ENCODE measurements around the gene NCBP3. TPM values are rescaled to one million over a fixed set of nuclear protein-coding genes. Genes with fewer than 3 reads are reported as not detected.

The NCBP3 gene
- total and polyA plus RNA-seq, 2 of the 4 experiments (the other 2 are of a cell fraction): 10.8 to 13.5 TPM

GRCh38 chr17:3847165-3847670, 1.2 kb upstream of the NCBP3 start:
- no peak overlapping the region for H3K18ac ChIP-seq (ENCODE audit: low read depth, low read length)
- no peak overlapping the region for H3K14ac ChIP-seq (replicated peaks; ENCODE audit: low read depth, low read length)
- H2AK5ac ChIP-seq (ENCODE audit: low read depth, low read length): no peak overlapping the region
- no peak overlapping the region for H4K8ac ChIP-seq (ENCODE audit: low read depth in 2 of 2, low read length in 2 of 2)
- ChIA-PET POLR2A (ENCODE audit: unreplicated experiment) (no interaction called here), CTCF (interaction anchor here (0.9 to 3.2 kb wide), 5 partner anchors 12 to 116 kb away, joined by 3 to 18 read pairs (median 7); no protein-coding TSS in a partner anchor)
- no peak overlapping the region for H3K56ac ChIP-seq (ENCODE audit: extremely low read depth, insufficient read depth, low read length)
- DNase-seq (no peak), ATAC-seq (ENCODE audit: low read depth) (no peak)
- H4K91ac ChIP-seq (ENCODE audit: insufficient read depth, low read depth, low read length): no peak overlapping the region
- H2BK5ac ChIP-seq (ENCODE audit: low read depth, low read length, poor library complexity, severe bottlenecking): no peak overlapping the region
- no peak overlapping the region for H3K4ac ChIP-seq (ENCODE audit: low read depth, low read length)
- H2AFZ ChIP-seq (replicated peaks; ENCODE audit: low read length, poor library complexity): no peak overlapping the region
- no peak overlapping the region for H2BK15ac ChIP-seq (ENCODE audit: low read depth, low read length)
- WGBS, 2 experiments (ENCODE audit: extremely low coverage in 2 of 2, insufficient read length in 1 of 2): no CpG with 5 or more reads among the region's 9 CpGs
- dilution Hi-C loops (cut with HindIII; ENCODE audit: low sequenced_read_pairs, unreplicated experiment) (no loop called here), in situ Hi-C loops (cut with MboI; ENCODE audit: low sequenced_read_pairs) (no loop called here), intact Hi-C loops (cut with micrococcal nuclease) (loop anchor here (2.0 kb wide), 1 partner anchor 46 kb away; the partner anchor contains the start of gene CAMKK1)
- no peak overlapping the region for H3K23ac ChIP-seq (ENCODE audit: low read depth, low read length)
- peaks cover 3% of the 10 kb centered on the region for H3K4me1 ChIP-seq (ENCODE audit: control insufficient read depth, insufficient read depth, low read length)
- peaks cover 13% of the 10 kb centered on the region; the same call in 1 of the 2 replicates for H4K20me1 ChIP-seq (ENCODE audit: insufficient read depth, low read length)
- H4K5ac ChIP-seq (ENCODE audit: low read depth, low read length): no peak overlapping the region
- H3K9me3 ChIP-seq (ENCODE audit: control insufficient read depth, insufficient read depth, low read length): no peaks in the 10 kb centered on the region
- no peak overlapping the region for H2BK120ac ChIP-seq (ENCODE audit: low read depth, low read length)
- no peak overlapping the region for H3K27ac ChIP-seq (ENCODE audit: insufficient read depth, low read length)
- no peak overlapping the region for H2BK20ac ChIP-seq (ENCODE audit: low read depth, low read length)
- no peak overlapping the region for H3K9ac ChIP-seq (ENCODE audit: low read depth, low read length)
- H3K9me1 ChIP-seq (ENCODE audit: insufficient read depth, low read length): peaks cover 9% of the 10 kb centered on the region; the same call in 1 of the 2 replicates
- BruUV-seq (replicated peaks): no TSS peak
- no peak overlapping the region for H3K4me3 ChIP-seq (ENCODE audit: insufficient read depth, low read depth, low read length)
- H3K27me3 ChIP-seq (ENCODE audit: control insufficient read depth, insufficient read depth, low read length): peaks cover 9% of the 10 kb centered on the region
- TF ChIP-seq RFX5 (IDR thresholded peaks at IDR 0.05; ENCODE audit: low read depth, low read length) (no peak), FOS (IDR thresholded peaks at IDR 0.05; ENCODE audit: low read depth, low read length) (no peak), ELK1 (IDR thresholded peaks at IDR 0.05; ENCODE audit: borderline replicate concordance, low read depth, low read length) (no peak), RCOR1 (IDR thresholded peaks at IDR 0.05; ENCODE audit: insufficient replicate concordance, low read length) (no peak), SMC3 (IDR thresholded peaks at IDR 0.05; ENCODE audit: low read depth, low read length) (no peak), MXI1 (IDR thresholded peaks at IDR 0.05; ENCODE audit: borderline replicate concordance, low read depth, low read length) (no peak), NFE2L2 (IDR thresholded peaks at IDR 0.05; ENCODE audit: low read depth, low read length) (no peak), CEBPB (IDR thresholded peaks at IDR 0.05; ENCODE audit: low read depth, low read length) (no peak), MAFK (IDR thresholded peaks at IDR 0.05; ENCODE audit: low read depth, low read length) (no peak), CHD1 (IDR thresholded peaks at IDR 0.05; ENCODE audit: low read depth, low read length) (no peak), RAD21 (IDR thresholded peaks at IDR 0.05; ENCODE audit: low read length) (no peak)
- TF ChIP-seq, protein P1, sequence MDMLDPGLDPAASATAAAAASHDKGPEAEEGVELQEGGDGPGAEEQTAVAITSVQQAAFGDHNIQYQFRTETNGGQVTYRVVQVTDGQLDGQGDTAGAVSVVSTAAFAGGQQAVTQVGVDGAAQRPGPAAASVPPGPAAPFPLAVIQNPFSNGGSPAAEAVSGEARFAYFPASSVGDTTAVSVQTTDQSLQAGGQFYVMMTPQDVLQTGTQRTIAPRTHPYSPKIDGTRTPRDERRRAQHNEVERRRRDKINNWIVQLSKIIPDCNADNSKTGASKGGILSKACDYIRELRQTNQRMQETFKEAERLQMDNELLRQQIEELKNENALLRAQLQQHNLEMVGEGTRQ (IDR thresholded peaks at IDR 0.05; ENCODE audit: low read depth, low read length): no peak
- no peak overlapping the region for H2AK9ac ChIP-seq (replicated peaks; ENCODE audit: low read depth, low read length, poor library complexity)
- H3K4me2 ChIP-seq (ENCODE audit: low read depth, low read length): no peak overlapping the region
- peaks cover 8% of the 10 kb centered on the region for H3K36me3 ChIP-seq (ENCODE audit: control insufficient read depth, insufficient read depth, low read length)
- H3K79me1 ChIP-seq (ENCODE audit: low read depth in 1 of 2, low read length in 2 of 2): peaks cover 20 to 32% of the 10 kb centered on the region in 2 experiments

Measured in IMR-90 (cell line).